Transverse colon (tissue), 4 donors: ENCODE measurements around the gene GNAI3.

Experiments
- CTCF ChIP-seq, 5 experiments: fragments of 200-600 bp in 3 of 5; fragments of 450-650 bp in 2 of 5; sonication (generic) in 3 of 5; IDR thresholded peaks; 1 replicate in 2 of 5; 2 replicates in 3 of 5; pipeline ENCODE4 v1.5.1; 2016 to 2017; ENCODE audit warnings: antibody characterized with exemption in 5 of 5, inconsistent platforms in 3 of 5, mild to moderate bottlenecking in 2 of 5, moderate library complexity in 1 of 5
- EP300 ChIP-seq: sonication (generic); formaldehyde crosslinking; IDR thresholded peaks from one replicate; pipeline ENCODE4 v1.6.1; 2017; ENCODE audit warnings: antibody characterized with exemption, low read depth
- POLR2A ChIP-seq: fragments of 450-650 bp; IDR thresholded peaks from one replicate; pipeline ENCODE4 v1.6.1; 2016; ENCODE audit warnings: antibody characterized with exemption, mild to moderate bottlenecking, moderate library complexity
- POLR2AphosphoS5 ChIP-seq, 3 donors: sonication (generic); formaldehyde crosslinking; IDR thresholded peaks; one replicate each; pipeline ENCODE4 v1.6.1; 2016; ENCODE audit warnings: antibody characterized with exemption in 3 of 3

- no peak for TF ChIP-seq POLR2AphosphoS5 (IDR thresholded peaks at IDR 0.05)
- no peak for TF ChIP-seq CTCF (IDR thresholded peaks at IDR 0.05)
- TF ChIP-seq EP300, result no peak
- TF ChIP-seq POLR2A, result no peak
These were observed 26.4 kb upstream of the GNAI3 start for GRCh38 chr1:109522026-109522425.
